HEK293T (cell line): ENCODE measurements around the gene ANXA9.

Source experiments
- ARNT ChIP-seq: fragments of 450-650 bp; IDR thresholded peaks from 2 replicates; pipeline ENCODE4 v1.6.1; 2017; ENCODE audit warnings: mild to moderate bottlenecking
- ELF4 ChIP-seq: fragments of 450-650 bp; IDR thresholded peaks from 2 replicates; pipeline ENCODE4 v1.6.1; 2017; ENCODE audit warnings: antibody characterized with exemption
- FOXA1 ChIP-seq: fragments of 450-650 bp; IDR thresholded peaks from 2 replicates; pipeline ENCODE4 v1.6.1; 2016; ENCODE audit warnings: mild to moderate bottlenecking
- FOXK2 ChIP-seq: fragments of 450-650 bp; IDR thresholded peaks from 2 replicates; pipeline ENCODE4 v1.6.1; 2016; ENCODE audit warnings: mild to moderate bottlenecking
- FOXM1 ChIP-seq: fragments of 450-650 bp; IDR thresholded peaks from 2 replicates; pipeline ENCODE4 v1.6.1; 2017; ENCODE audit warnings: mild to moderate bottlenecking, borderline replicate concordance
- PKNOX1 ChIP-seq: fragments of 450-650 bp; IDR thresholded peaks from 2 replicates; pipeline ENCODE4 v1.6.1; 2016
- SP1 ChIP-seq: fragments of 450-650 bp; IDR thresholded peaks from 2 replicates; pipeline ENCODE4 v1.6.1; 2017
- SUZ12 ChIP-seq: fragments of 450-650 bp; IDR thresholded peaks from 2 replicates; pipeline ENCODE4 v1.6.1; 2016; ENCODE audit warnings: mild to moderate bottlenecking
- TARDBP ChIP-seq: fragments of 450-650 bp; IDR thresholded peaks from 2 replicates; pipeline ENCODE4 v1.6.1; 2016
- ZNF384 ChIP-seq: fragments of 450-650 bp; IDR thresholded peaks from 2 replicates; pipeline ENCODE4 v1.6.1; 2016

- TF ChIP-seq ELF4 = no peak
- no peak for TF ChIP-seq FOXA1
- no peak for TF ChIP-seq SP1
- no peak for TF ChIP-seq ZNF384
- TF ChIP-seq PKNOX1 = no peak
- no peak for TF ChIP-seq FOXK2
- no peak for TF ChIP-seq FOXM1
- TF ChIP-seq ARNT = no peak
- TF ChIP-seq TARDBP = no peak
- no peak for TF ChIP-seq SUZ12
These were observed 42.6 kb downstream of the ANXA9 start for GRCh38 chr1:151024540-151025146.
